IPS DF 6.9 (cell line): ENCODE data around the gene RCOR2.

Source experiments
- DNase-seq: peaks from one replicate; pipeline ENCODE4 v3.0.0-alpha.2; 2013; ENCODE audit warnings: low read depth, low spot score
- H3K27ac ChIP-seq: one replicate; pipeline ENCODE4 v1.5.1; 2013; ENCODE audit warnings: low read length, control low read depth
- H3K27me3 ChIP-seq: 2 replicates; pipeline ENCODE4 v1.6.1; 2013; ENCODE audit warnings: mild to moderate bottlenecking, low read length; ENCODE audit not compliant: control insufficient read depth, insufficient read depth
- H3K36me3 ChIP-seq: 2 replicates; pipeline ENCODE4 v1.6.1; 2013; ENCODE audit warnings: low read length; ENCODE audit not compliant: control insufficient read depth, insufficient read depth
- H3K4me1 ChIP-seq: 2 replicates; pipeline ENCODE4 v1.6.1; 2013; ENCODE audit warnings: low read length; ENCODE audit not compliant: control insufficient read depth, insufficient read depth
- H3K4me3 ChIP-seq: 2 replicates; pipeline ENCODE4 v1.5.1; 2013; ENCODE audit warnings: mild to moderate bottlenecking, low read length
- H3K9me3 ChIP-seq: 2 replicates; pipeline ENCODE4 v1.6.1; 2013; ENCODE audit warnings: low read length, inconsistent platforms; ENCODE audit not compliant: control insufficient read depth, insufficient read depth
- WGBS: extraction: QIAGEN DNeasy Blood & Tissue Kit; methylation state at CpG from one replicate; pipeline ENCODE4 v1.1.7; 2013; ENCODE audit warnings: mixed read lengths, missing lambda C conversion rate; ENCODE audit not compliant: insufficient read length, insufficient coverage; 5-methylcytosine and 5-hydroxymethylcytosine counted together

Gene RCOR2

GRCh38 chr11:63923319-63923718 lies 6.4 kb upstream of the RCOR2 start:
- H3K36me3 ChIP-seq = no peaks in the 10 kb centered on the region
- no peaks in the 10 kb centered on the region for H3K9me3 ChIP-seq
- H3K27ac ChIP-seq = no peak overlapping the region
- no peak for DNase-seq
- no peaks in the 10 kb centered on the region; the same call in 1 of the 2 replicates for H3K27me3 ChIP-seq
- WGBS = 100% methylated on average over 1 of the region's 4 CpGs
- peaks cover 7% of the 10 kb centered on the region for H3K4me1 ChIP-seq
- no peak overlapping the region for H3K4me3 ChIP-seq

GRCh38 chr11:63922673-63923192 lies 5.8 kb upstream of the RCOR2 start:
- no CpG with 5 or more reads among the region's 2 CpGs for WGBS

GRCh38 chr11:63920939-63921417 lies 4.0 kb upstream of the RCOR2 start:
- Histone ChIP-seq H3K4me3 (no peak overlapping the region; the same call in 1 of the 2 replicates), H3K27me3 (no peaks in the 10 kb centered on the region), H3K4me1 (peaks cover 7% of the 10 kb centered on the region), H3K27ac (no peak overlapping the region), H3K9me3 (no peaks in the 10 kb centered on the region), H3K36me3 (no peaks in the 10 kb centered on the region)
- no peak for DNase-seq
- no CpG with 5 or more reads among the region's 14 CpGs for WGBS

More at GRCh38 chr11:63922673-63923192, 5.8 kb upstream of the RCOR2 start:
- H3K9me3 ChIP-seq = no peaks in the 10 kb centered on the region
- no peak overlapping the region for H3K4me3 ChIP-seq
- no peaks in the 10 kb centered on the region for H3K27me3 ChIP-seq
- no peak overlapping the region for H3K27ac ChIP-seq
- peaks cover 7% of the 10 kb centered on the region for H3K4me1 ChIP-seq
- H3K36me3 ChIP-seq = no peaks in the 10 kb centered on the region
- DNase-seq = no peak

GRCh38 chr11:63920126-63920938 lies 3.4 kb upstream of the RCOR2 start:
- Histone ChIP-seq H3K27ac (peak overlapping the region; percentile 59), H3K9me3 (no peaks in the 10 kb centered on the region), H3K36me3 (no peaks in the 10 kb centered on the region), H3K27me3 (no peaks in the 10 kb centered on the region), H3K4me3 (peak overlapping the region; percentile 27; the same call in 1 of the 2 replicates), H3K4me1 (peaks cover 7% of the 10 kb centered on the region)
- DNase-seq = no peak
- no CpG with 5 or more reads among the region's 22 CpGs for WGBS

GRCh38 chr11:63919267-63920125 lies 2.5 kb upstream of the RCOR2 start:
- DNase-seq = no peak
- no peaks in the 10 kb centered on the region; the same call in 1 of the 2 replicates for H3K36me3 ChIP-seq
- H3K27me3 ChIP-seq = no peaks in the 10 kb centered on the region
- H3K4me1 ChIP-seq = peaks cover 11% of the 10 kb centered on the region
- peak overlapping the region; percentile 59 for H3K27ac ChIP-seq
- H3K4me3 ChIP-seq = peak overlapping the region; percentile 27; the same call in 1 of the 2 replicates
- H3K9me3 ChIP-seq = no peaks in the 10 kb centered on the region
- WGBS = no CpG with 5 or more reads among the region's 41 CpGs

GRCh38 chr11:63918507-63919191 lies 1.7 kb upstream of the RCOR2 start:
- Histone ChIP-seq H3K4me1 (peaks cover 11% of the 10 kb centered on the region), H3K27me3 (no peaks in the 10 kb centered on the region), H3K9me3 (no peaks in the 10 kb centered on the region), H3K27ac (peak overlapping the region; percentile 9), H3K36me3 (peaks cover 7% of the 10 kb centered on the region), H3K4me3 (peak overlapping the region; percentile 16; the same call in 1 of the 2 replicates)
- no CpG with 5 or more reads among the region's 9 CpGs for WGBS
- no peak for DNase-seq

- H3K4me3 ChIP-seq = peak overlapping the region; percentile 28; the same call in 1 of the 2 replicates
- no CpG with 5 or more reads among the region's 50 CpGs for WGBS
- peaks cover 8% of the 10 kb centered on the region for H3K36me3 ChIP-seq
- DNase-seq = no peak
- no peaks in the 10 kb centered on the region for H3K27me3 ChIP-seq
- H3K9me3 ChIP-seq = no peaks in the 10 kb centered on the region
- peaks cover 11% of the 10 kb centered on the region for H3K4me1 ChIP-seq
- peak overlapping the region; percentile 2 for H3K27ac ChIP-seq
Observed at GRCh38 chr11:63917692-63918506, 935 bp upstream of the RCOR2 start.

- Histone ChIP-seq H3K27ac (no peak overlapping the region), H3K9me3 (no peaks in the 10 kb centered on the region), H3K4me1 (peaks cover 13% of the 10 kb centered on the region), H3K36me3 (peaks cover 8% of the 10 kb centered on the region), H3K27me3 (no peaks in the 10 kb centered on the region), H3K4me3 (peak overlapping the region; percentile 65)
- WGBS = no CpG with 5 or more reads among the region's 56 CpGs
- DNase-seq = no peak
Observed at GRCh38 chr11:63915961-63916836, 765 bp downstream of the RCOR2 start.
